Fibroblast of pulmonary artery (primary cell): ENCODE data around the gene KIAA1217.

Experiments used
- DNase-seq: peaks from one replicate; pipeline ENCODE4 v3.0.0-alpha.2; 2010; ENCODE audit warnings: low read depth
- H3K4me3 ChIP-seq: replicated peaks from 2 replicates; pipeline ENCODE4 v1.5.1; 2011; ENCODE audit warnings: low read depth, mild to moderate bottlenecking, control low read depth, low read length, moderate library complexity
- CTCF ChIP-seq: IDR thresholded peaks from 2 replicates; pipeline ENCODE4 v1.5.1; 2011; ENCODE audit warnings: mild to moderate bottlenecking, control low read depth, low read length, inconsistent platforms; ENCODE audit errors: missing control alignments

KIAA1217 gene

DNA sequence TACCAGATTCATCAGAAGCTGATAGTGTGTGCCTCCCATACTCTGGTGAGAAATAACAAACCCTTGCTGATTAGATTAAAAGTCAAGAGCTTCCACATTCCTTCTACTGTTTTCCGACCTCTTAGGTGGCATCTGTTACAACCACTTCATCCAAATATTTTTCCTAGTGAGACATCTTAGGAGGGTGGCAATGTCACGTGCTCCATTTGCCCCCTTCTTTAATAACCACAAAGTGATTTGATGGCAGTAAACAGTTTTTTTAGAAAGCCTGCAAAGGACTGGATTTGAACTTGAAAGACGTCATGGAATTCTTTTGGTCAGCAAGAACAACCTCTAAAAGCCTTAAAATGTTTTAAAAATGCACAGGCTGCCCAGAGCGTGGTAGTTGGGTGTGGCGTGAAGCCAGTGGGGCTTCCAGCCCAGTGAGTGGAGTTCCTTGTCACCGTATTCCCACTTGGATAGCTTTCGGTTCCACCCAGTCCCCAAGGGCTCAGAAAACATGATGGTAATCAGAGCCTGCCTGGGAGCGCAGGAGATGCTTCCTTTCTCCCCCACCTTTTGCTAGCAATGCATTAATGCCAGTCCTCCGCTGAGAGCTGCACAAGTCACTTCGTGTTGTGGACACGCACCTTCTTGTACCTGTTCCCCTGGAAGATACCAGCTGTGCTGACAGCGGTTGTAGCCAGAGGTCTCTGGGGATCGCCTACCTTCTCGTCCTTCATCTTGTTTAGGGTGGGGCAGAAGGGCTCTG lies 256.4 kb downstream of the KIAA1217 start:
- no peak overlapping the region for H3K4me3 ChIP-seq
- peak; percentile 45 for DNase-seq
- TF ChIP-seq CTCF, result no peak

GRCh38 chr10:24465891-24466818 lies 257.2 kb downstream of the KIAA1217 start:
- TF ChIP-seq CTCF, result no peak
- H3K4me3 ChIP-seq, result peak overlapping the region; percentile 38
- DNase-seq, result peak; percentile 84

DNA sequence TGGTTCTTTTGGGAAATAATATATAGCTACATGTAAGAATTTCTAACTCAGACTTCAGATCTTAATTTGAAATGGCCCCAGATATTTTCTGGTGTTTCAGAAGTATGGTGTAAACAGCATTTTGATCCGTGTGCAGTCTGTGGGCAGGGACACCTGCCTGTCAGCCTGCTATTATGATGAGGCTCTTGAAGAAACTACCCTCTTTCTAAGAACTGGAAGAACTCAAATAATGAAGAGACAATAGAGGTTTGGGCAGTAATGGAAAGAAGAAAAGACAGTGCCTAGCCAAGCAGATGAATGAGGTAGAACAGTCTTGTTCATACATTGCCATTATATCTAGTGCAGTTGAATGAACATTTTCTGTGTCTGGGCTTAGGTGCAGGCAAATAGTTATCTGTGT lies 258.2 kb downstream of the KIAA1217 start:
- no peak for DNase-seq
- no peak for TF ChIP-seq CTCF
- H3K4me3 ChIP-seq, result peak overlapping the region; percentile 8

DNA sequence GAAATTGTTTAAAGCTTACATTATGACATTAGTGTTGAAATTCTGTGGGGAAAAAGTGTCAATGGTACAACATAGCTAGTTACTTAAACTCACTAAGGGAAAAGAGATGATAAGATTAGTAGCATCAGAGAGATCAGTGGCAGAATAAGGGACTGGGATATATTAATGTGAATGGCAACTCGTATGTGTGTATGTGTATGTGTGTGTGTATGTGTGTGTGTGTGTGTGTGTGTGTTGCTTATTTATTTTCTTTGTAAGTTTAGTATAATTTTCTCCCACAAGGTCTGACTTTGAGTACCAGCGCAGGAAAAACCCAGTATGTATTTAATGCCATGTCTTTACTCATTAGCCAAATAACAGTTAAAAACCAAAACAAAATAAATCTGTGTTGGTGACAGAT lies 258.7 kb downstream of the KIAA1217 start:
- H3K4me3 ChIP-seq, result no peak overlapping the region
- no peak for TF ChIP-seq CTCF
- peak; percentile 19 for DNase-seq

DNA sequence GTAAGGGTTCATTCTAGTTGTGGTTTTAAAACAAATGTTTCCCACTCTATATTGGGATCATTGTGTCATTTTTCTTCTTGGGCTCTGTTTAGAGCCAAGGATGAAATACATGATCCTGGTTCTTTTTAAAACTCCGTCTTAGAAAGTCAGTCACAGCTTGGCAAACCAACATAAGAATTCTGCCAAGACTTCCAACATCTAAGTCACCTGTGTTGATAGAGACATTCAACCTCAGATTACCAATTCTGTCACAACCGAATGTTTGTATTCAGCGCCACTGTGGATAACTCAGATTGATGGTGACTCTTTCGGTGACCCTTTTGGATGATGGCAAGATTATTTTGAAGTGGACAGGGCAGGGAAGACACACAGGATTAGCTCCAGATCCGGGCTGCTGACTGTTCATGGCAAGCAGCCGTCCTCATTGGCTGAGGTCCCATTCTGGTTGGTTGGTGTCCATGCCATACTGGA lies 259.4 kb downstream of the KIAA1217 start:
- TF ChIP-seq CTCF, result no peak
- DNase-seq, result no peak
- H3K4me3 ChIP-seq, result no peak overlapping the region

- no peak for DNase-seq
- TF ChIP-seq CTCF, result no peak
- no peak overlapping the region for H3K4me3 ChIP-seq
Measured at GRCh38 chr10:24469993-24470392, 261.1 kb downstream of the KIAA1217 start.
